GM21786 (cell line): ENCODE measurements around the gene ITLN1.
"Not testable (repeated sequence)": the region's sequence is repeated elsewhere in the genome, so short reads cannot be mapped to it uniquely, and the experiment has no call there.

ENCODE experiments used
- ATAC-seq: cut with Tn5 transposase; IDR thresholded peaks from one replicate; pipeline ENCODE4 v1.9.1; 2021; ENCODE audit not compliant: unreplicated experiment

Gene ITLN1

DNA sequence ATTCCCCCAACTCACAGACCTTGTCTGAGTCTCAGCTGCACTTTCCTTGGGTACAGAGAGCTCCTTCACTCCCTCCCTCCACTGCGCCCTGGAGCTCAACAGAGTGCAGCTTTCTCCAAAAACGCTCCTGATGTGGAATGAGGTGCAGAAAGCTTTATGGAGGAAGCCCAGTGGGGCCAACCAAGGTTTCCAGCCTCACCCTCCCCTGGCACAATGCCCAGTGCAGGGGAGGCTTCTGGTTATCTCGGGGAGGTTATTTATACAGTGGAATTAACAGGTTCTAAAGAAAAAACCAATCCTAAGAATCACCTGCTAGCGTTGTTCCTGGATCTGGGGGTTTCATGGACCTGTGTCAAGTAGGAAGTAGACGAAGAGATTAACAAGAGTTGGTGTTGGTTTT lies at the start of gene ITLN1:
Gene ITLN1 (minus strand): TSS at position 139 of the 400 bp plus-strand sequence. CDS start 303 bp downstream, outside the sequence.
- ATAC-seq = no peak

DNA sequence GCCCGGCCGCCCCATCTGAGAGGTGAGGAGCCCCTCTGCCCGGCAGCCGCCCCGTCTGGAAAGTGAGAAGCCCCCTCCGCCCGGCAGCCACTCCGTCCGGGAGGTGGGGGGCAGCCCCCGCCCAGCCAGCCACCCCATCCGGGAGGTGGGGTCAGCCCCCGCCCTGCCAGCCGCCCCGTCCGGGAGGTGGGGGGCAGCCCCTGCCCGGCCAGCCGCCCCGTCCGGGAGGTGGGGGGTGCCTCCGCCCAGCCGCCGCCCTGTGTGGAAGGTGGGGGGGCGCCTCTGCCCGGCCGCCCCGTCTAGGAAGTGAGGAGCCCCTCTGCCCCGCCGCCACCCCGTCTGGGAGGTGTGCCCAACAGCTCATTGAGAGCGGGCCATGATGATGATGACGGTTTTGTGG lies 48.3 kb upstream of the ITLN1 start:
- not testable (repeated sequence) for ATAC-seq

DNA sequence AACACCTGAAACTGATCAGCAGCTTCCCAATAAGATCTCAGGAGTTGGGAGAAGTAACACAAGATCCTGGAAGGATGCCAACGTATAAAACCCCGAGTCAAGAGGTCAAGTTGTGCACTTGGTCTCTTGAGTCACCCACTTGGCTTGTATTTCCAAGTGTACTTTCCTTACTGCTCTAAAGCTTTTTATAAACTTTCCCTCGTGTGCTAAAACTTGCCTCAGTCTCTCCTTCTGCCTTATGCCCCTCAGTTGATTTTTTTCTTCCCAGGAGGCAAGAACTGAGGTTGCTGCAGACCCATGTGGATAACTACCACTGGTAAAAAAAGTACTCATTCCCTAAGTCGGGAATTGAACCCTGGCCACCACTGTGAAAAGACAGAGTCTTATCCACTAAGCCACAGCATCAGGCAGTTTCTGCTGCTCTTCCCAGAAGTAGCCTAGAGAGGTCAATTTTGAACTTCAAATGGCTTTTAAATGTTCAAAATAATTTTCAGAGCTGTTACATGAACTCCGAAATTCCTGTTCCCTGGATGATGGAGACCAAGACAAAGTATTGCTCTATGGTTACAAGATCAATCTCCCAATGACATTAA lies 40.8 kb upstream of the ITLN1 start:
- ATAC-seq = no peak

DNA sequence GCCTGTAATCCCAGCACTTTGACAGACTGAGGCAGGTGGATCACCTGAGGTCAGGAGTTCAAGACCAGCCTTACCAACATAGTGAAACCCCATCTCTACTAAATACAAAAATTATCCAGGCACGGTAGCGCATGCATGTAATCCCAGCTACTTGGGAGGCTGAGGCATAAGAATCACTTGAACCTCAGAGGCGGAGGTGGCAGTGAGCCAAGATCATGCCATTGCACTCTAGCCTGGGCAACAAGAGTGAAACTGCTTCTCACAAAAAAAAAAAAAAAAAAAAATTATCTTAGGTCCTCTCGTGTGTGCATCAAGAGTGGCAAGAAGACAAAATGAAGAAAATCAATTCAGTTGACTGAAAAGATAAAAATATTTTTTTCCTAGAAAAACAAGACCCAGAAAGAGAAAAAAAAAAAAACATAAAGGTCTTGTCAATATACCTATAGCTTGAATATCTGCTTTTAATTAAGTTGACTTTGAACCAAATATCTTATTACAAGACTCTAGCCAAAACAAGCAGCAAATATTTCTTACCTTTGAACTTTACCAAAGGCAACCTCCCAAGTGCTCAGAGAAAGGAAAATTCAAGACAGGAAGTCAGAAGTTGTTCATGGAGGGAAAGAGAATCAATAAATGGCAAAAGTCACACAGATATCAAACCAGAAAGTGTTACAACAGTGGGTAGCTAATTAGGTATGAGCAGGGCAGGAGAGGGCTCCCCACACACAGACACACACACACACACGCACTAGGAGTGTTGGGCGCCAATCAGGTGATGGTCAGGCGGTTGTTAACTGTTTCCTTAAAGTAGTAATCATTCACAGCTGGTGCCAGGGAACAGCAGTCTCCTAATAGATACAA lies 40.0 kb upstream of the ITLN1 start:
- ATAC-seq = no peak

DNA sequence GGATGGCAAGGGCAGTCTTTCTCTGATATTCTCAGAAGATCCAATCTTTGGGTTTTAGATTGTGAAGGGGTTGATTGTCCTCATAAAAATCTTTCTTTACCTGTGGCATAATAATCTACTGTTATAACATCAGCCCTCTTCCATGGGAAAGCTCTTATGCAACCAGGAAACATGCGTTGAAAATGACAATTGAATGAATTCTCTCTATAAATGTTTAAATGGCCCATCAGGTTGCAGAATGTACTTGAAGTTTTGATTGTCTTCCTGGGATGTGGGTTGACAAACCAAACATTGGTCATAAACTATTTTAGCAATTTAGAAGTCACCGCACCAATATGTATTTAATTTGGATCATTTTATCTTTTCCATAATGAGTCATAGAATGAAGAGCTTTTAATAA lies 31.7 kb upstream of the ITLN1 start:
- ATAC-seq = no peak

DNA sequence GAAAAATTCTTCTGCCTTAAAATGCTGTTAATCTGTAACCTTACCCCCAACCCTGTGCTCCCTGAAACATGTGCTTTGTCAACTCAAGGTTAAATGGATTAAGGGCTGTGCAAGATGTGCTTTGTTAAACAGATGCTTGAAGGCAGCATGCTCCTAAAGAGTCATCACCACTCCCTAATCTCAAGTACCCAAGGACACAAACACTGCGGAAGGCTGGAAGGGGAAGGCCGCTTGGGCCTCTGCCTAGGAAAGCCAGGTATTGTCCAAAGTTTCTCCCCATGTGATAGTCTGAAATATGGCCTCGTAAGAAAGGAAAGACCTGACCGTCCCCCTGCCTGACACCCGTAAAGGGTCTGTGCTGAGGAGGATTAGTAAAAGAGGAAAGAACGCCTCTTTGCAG lies 28.2 kb upstream of the ITLN1 start:
- ATAC-seq = not testable (repeated sequence)

DNA sequence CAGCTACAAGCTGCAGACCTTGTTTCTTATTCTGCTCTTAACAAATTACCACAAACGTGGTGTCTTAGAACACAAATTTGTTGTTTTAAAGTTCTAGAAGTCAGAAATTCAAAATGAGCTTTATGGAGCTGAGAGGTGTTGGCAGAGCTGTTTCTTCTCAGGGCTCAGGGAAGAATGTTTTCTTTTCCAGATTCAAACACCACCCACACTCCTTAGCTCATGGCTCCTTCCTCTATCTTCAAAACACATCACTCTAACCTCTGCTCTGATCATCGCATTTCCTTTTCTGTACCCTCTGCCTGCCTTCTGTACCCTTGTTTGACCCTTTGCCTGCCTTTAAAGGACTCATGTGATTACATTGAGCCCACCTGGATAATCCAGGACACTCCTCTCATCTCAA lies 26.9 kb upstream of the ITLN1 start:
- ATAC-seq = no peak

DNA sequence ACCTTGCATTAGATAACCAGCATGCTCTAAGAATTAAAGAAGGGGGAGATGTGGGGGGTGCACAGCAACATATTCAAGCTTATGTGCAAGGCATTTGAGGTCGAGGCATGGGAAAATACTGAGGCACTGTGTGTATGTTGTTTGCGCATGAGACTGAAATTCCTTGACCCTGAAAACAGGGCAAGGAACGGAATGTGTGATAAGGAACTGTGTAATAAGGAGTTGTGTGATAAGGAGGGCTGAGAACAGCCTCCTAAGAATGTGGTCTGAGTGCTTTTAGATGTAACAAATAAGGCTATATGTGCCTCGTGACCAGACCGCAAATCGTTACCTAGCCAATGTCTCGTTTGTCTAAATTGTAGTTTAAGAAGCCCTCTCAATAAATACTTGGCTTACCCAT lies 26.5 kb upstream of the ITLN1 start:
- no peak for ATAC-seq

DNA sequence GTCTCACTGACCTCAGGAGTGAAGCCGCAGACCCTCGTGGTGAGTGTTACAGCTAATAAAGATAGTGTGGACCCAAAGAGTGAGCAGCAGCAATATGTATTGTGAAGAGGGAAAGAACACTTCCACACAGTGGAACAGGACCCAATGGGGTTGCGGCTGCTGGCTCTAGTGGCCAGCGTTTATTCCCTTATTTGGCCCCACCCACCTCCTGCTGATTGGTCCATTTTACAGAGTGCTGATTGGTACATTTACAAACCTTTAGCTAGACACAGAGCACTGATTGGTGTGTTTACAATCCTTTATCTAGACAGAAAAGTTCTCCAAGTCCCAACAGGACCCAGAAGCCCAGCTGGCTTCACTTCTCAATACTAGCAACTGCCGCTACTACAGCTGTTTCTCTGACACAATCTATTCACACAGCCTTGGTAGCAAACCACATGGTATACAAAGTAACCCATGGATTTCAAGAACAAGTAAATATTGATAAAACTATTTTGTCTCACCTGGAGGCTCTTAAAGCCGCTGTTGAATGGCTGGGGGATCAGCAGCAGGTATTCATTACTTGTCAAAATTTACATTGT lies 25.3 kb upstream of the ITLN1 start:
- ATAC-seq = no peak

DNA sequence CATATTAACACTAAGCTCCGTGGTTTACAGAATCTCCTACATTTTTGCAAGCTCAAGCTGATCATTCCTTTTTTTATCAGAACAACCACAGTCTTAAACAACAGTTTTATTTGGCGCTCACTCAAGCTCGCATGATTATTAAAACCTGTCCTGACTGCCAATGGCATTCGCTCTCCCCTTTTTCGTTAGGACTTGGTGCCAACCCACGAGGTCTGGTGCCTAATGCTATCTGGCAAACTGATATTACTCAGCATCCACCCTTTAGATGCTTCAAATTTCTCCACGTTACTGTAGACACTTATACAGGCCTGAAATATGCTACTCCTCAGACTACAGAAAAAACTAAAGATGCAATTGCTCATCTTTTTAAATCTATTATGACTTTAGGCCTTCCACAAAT lies 23.0 kb upstream of the ITLN1 start:
- no peak for ATAC-seq

DNA sequence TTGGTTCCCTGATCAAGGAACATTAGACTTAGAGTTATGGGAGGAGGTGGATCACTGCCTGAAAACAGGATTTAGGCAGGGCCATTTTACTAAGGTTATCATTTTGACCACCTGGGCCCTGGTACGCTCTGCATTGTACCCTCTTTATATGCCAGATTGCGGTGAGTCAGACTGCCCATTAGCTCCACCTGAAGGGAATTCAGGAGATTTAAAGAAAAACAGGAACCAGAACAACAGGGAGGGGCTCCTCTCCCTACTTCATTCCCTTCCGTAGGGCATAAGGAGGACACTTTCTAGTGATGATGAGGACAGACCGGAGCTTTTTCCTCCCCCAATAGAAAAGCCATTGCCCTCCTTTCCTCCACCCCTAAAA lies 20.6 kb upstream of the ITLN1 start:
- no peak for ATAC-seq

DNA sequence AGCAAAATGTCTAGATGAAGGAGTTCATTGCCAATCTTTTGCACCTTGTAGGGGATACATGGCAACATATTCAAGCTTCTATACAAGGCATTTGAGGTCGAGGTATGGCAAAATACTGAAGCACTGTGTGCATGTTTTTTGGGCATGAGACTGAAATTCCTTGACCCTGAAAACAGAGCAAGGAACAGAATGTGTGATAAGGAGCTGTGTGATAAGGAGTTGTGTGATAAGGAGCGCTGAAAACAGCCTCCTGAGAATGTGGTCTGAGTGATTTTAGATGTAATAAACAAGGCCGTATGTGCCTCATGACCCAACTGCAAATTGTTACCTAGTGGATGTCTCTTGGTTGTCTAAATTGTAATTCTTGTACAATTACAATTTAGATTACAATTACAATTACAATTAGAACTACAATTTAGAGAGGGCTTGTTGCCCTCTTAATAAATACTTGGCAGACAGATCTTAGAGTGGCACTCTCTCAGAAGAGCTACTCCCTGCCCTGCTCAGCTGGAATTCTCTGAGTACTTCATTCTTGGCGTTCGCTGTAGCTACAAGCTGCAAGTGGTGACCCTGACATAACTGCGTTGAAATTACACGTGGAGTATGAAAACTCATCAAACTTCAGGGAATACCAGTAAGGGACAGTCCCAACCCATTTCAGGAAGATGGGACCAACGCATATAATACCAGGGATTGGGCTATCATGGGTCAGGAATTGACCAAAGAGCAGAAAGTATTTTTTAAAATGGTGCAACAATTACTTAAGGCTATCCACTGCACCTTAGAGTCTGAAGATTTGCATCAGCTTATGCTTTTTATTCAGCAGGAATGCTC lies 20.0 kb upstream of the ITLN1 start:
- ATAC-seq = no peak

DNA sequence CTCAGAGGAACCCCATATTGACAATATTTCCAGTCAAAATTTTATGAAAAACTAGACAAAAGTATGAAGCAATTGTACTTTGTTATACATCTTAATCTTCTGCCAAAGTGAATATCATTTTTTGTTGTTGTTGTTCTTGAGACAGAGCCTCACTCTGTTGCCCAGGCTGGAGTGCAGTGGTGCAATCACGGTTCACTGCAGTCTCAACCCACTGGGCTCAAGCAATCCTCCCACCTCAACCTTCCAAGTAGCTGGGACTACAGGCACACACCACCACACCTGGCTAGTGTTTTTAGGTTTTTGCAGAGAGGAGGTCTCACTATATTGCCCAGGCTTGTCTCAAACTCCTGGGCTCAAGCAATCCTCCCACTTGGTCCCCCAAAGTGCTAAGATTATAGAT lies 17.3 kb upstream of the ITLN1 start:
- ATAC-seq = not testable (repeated sequence)

DNA sequence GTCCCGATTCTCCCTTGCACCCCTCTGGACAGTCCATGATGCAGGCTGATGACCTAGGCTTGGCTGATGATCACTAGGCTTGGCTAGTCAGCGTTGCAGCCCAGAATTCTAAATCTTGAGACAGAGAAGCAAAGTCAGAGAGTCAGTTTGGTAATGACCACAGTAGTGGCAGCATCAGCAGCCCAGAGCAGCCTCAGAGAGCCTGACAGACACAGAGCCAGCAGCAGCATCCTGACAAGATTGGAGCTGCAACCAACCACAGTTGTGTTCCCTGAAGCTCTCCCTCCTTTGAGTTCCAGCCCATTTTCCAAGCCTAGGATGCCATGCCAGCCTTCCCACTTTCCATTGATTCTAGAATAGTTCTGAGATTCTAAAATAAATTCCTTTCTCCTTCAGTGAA lies 16.8 kb upstream of the ITLN1 start:
- no peak for ATAC-seq

DNA sequence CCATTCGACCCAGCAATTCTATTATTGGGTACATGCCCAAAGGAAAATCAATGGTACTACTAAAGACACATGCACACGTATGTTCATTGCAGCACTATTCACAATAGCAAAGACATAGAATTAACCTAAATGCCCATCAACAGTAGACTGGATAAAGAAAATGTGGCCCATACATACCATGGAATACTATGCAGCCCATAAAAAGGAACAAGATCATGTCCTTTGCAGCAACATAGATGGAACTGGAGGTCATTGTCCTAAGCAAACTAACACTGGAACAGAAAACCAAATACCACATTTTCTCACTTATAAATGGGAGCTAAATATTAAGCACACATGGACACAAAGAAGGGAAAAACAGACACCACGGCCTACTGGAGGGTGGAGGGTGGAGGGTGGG lies 15.7 kb upstream of the ITLN1 start:
- ATAC-seq = not testable (repeated sequence)

DNA sequence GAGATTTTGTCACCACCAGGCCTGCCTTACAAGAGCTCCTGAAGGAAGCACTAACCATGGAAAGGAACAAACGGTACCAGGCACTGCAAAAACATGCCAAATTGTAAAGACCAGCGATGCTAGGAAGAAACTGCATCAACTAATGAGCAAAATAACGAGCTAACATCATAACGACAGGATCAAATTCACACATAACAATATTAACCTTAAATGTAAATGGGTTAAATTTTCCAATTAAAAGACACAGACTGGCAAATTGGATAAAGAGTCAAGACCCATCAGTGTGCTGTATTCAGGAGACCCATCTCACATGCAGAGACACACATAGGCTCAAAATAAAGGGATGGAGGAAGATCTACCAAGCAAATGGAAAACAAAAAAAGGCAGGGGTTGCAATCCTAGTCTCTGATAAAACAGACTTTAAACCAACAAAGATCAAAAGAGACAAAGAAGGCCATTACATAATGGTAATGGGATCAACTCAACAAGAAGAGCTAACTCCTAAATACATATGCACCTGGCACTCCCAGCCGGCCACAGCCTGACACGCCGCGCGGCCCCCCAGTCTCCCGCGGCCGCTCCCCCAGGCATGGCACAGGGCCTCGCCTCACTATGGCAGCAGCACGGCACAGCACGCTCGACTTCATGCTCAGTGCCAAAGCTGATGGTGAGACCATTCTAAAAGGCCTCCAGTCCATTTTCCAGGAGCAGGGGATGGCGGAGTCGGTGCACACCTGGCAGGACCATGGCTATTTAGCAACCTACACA lies 9.6 kb upstream of the ITLN1 start:
- not testable (repeated sequence) for ATAC-seq

DNA sequence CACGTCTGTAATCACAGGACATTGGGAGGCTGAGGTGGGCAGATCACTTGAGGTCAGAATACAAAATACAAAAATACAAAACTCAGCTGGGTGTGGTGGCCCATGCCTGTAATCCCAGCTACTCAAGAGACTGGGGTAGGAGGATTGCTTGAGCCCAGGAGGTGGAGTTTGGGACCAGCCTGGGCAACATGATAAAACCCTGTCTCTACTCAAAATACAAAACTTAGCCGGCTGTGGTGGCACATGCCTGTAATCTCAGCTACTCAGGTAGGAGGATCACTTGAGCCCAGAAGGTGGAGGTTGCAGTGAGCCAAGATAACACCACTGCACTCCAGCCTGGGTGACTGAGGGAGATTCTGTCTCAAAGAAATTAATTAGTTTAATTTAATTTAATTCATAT lies 6.5 kb upstream of the ITLN1 start:
- no peak for ATAC-seq

DNA sequence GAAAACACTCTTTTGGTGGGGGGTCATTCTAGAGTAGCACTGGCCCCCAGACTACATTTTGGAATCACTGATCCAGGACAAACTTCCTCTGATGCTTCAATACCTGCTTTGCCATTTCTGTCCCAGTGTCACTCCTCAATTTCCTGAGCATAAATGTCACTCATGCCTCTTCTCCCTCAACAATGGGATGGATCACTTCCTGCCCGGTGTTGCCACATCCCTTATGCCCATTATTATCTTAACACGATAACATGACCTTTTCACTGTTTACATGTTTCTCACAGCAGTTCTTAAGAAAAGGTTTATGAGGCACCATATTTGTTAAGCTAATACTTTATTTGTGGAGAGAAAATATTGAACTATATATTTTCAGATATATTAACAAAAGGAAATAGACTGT lies 3.9 kb upstream of the ITLN1 start:
- ATAC-seq = no peak

DNA sequence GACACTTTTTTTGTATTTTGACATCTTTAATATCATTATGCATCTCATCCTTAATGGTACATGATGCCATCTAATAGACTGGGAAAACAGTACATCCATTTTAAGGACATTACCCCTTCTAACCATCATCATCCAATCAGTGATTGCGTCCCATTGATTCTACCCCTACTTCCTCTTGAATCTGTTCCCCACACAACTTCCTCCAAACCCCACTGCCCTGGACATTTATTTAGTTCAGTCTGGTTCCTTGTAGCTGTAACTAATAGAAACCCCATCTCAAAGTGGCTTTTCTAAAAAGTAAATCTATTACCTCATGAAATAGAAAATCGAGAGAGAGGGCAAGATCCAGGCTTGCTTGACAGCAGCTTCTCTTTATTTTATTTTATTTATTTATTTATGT lies 2.1 kb upstream of the ITLN1 start:
- ATAC-seq = no peak

DNA sequence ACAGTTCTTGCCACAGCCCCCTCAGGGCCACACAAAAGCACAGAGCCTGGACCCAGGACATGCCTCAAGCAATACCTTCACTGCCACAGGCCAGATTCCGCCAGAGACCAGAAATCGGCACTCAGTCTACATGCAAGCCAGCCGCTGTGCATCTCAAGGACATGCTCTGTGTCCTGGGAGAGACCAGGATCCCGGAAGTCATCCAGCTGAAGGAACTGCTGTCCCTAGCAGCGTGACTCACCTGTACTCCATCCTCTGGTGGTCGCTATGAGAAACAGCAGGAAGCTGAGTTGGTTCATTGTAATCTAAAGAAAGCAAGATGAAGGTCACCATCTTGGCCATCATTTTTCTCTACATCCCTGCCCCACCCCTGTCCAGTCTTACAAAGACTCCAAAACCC lies 401 bp downstream of the ITLN1 start:
- no peak for ATAC-seq
